ENCODE data around the gene PCNX1.

PCNX1 gene

GRCh38 chr14:70905301-70905700 is 2.0 kb upstream of the PCNX1 start:
- H3K4me3 ChIP-seq, result no peak overlapping the region
- H3K9me3 ChIP-seq (ENCODE audit: low read depth, low read length), result no peaks in the 10 kb centered on the region
- H3K27ac ChIP-seq, result no peak overlapping the region

GRCh38 chr14:70906793-70907175 is 475 bp upstream of the PCNX1 start:
- DNase-seq (ENCODE audit: low read depth, low spot score), result no peak

More at GRCh38 chr14:70905301-70905700, 2.0 kb upstream of the PCNX1 start:
- no peak overlapping the region for H3K9ac ChIP-seq (ENCODE audit: insufficient read length)
- H3K36me3 ChIP-seq (ENCODE audit: insufficient read depth, low read length), result no peaks in the 10 kb centered on the region
- no peak for DNase-seq (ENCODE audit: low read depth, low spot score)
- TF ChIP-seq EZH2 (IDR thresholded peaks at IDR 0.05), result no peak

GRCh38 chr14:70907996-70908934 is 1.0 kb downstream of the PCNX1 start:
- Histone ChIP-seq H3K36me3 (ENCODE audit: insufficient read depth, low read length) (no peaks in the 10 kb centered on the region), H3K9ac (ENCODE audit: insufficient read length) (peak overlapping the region; percentile 91), H3K27ac (peak overlapping the region; percentile 52; the same call in 1 of the 2 replicates), H3K4me3 (peak overlapping the region; percentile 98), H3K9me3 (ENCODE audit: low read depth, low read length) (no peaks in the 10 kb centered on the region)
- TF ChIP-seq EZH2 (IDR thresholded peaks at IDR 0.05) (no peak), FOXP2 (optimal IDR thresholded peaks at IDR 0.05; ENCODE audit: control extremely low read depth, extremely low read length, insufficient read depth) (no peak), POLR2AphosphoS5 (IDR thresholded peaks at IDR 0.05; ENCODE audit: borderline replicate concordance, low read depth, low read length) (no peak)
- no peak for DNase-seq (ENCODE audit: low read depth, low spot score)

More at GRCh38 chr14:70906793-70907175, 475 bp upstream of the PCNX1 start:
- TF ChIP-seq EZH2 (IDR thresholded peaks at IDR 0.05) (no peak), POLR2AphosphoS5 (IDR thresholded peaks at IDR 0.05; ENCODE audit: borderline replicate concordance, low read depth, low read length) (no peak), FOXP2 (optimal IDR thresholded peaks at IDR 0.05; ENCODE audit: control extremely low read depth, extremely low read length, insufficient read depth) (no peak)
- H3K9ac ChIP-seq (ENCODE audit: insufficient read length), result peak overlapping the region; percentile 82
- H3K9me3 ChIP-seq (ENCODE audit: low read depth, low read length), result no peaks in the 10 kb centered on the region
- peak overlapping the region; percentile 98 for H3K4me3 ChIP-seq
- peak overlapping the region; percentile 68; the same call in 1 of the 2 replicates for H3K27ac ChIP-seq
- no peaks in the 10 kb centered on the region for H3K36me3 ChIP-seq (ENCODE audit: insufficient read depth, low read length)

GRCh38 chr14:70908935-70909641 is 1.8 kb downstream of the PCNX1 start:
- DNase-seq (ENCODE audit: low read depth, low spot score), result no peak
- TF ChIP-seq POLR2AphosphoS5 (IDR thresholded peaks at IDR 0.05; ENCODE audit: borderline replicate concordance, low read depth, low read length) (no peak), FOXP2 (optimal IDR thresholded peaks at IDR 0.05; ENCODE audit: control extremely low read depth, extremely low read length, insufficient read depth) (no peak), EZH2 (IDR thresholded peaks at IDR 0.05) (no peak)

GRCh38 chr14:70909733-70910614 is 2.7 kb downstream of the PCNX1 start:
- H3K9me3 ChIP-seq (ENCODE audit: low read depth, low read length), result no peaks in the 10 kb centered on the region
- no peaks in the 10 kb centered on the region for H3K36me3 ChIP-seq (ENCODE audit: insufficient read depth, low read length)
- peak overlapping the region; percentile 91 for H3K9ac ChIP-seq (ENCODE audit: insufficient read length)
- peak overlapping the region; percentile 98 for H3K4me3 ChIP-seq
- TF ChIP-seq FOXP2 (optimal IDR thresholded peaks at IDR 0.05; ENCODE audit: control extremely low read depth, extremely low read length, insufficient read depth), result no peak
- no peak for TF ChIP-seq EZH2 (IDR thresholded peaks at IDR 0.05)
- TF ChIP-seq POLR2AphosphoS5 (IDR thresholded peaks at IDR 0.05; ENCODE audit: borderline replicate concordance, low read depth, low read length), result no peak
- peak overlapping the region; percentile 47; the same call in 1 of the 2 replicates for H3K27ac ChIP-seq
- DNase-seq (ENCODE audit: low read depth, low spot score), result no peak

More at GRCh38 chr14:70908935-70909641, 1.8 kb downstream of the PCNX1 start:
- Histone ChIP-seq H3K9ac (ENCODE audit: insufficient read length) (peak overlapping the region; percentile 91), H3K4me3 (peak overlapping the region; percentile 98), H3K9me3 (ENCODE audit: low read depth, low read length) (no peaks in the 10 kb centered on the region), H3K36me3 (ENCODE audit: insufficient read depth, low read length) (no peaks in the 10 kb centered on the region), H3K27ac (peak overlapping the region; percentile 52; the same call in 1 of the 2 replicates)

GRCh38 chr14:70915415-70915814 is 8.2 kb downstream of the PCNX1 start:
- H3K27ac ChIP-seq, result peak overlapping the region; percentile 77; the same call in 1 of the 2 replicates
- no peak for TF ChIP-seq FOXP2 (optimal IDR thresholded peaks at IDR 0.05; ENCODE audit: control extremely low read depth, extremely low read length, insufficient read depth)
- no peak for TF ChIP-seq POLR2AphosphoS5 (IDR thresholded peaks at IDR 0.05; ENCODE audit: borderline replicate concordance, low read depth, low read length)
- TF ChIP-seq EZH2 (IDR thresholded peaks at IDR 0.05), result no peak
- no peak overlapping the region for H3K9ac ChIP-seq (ENCODE audit: insufficient read length)
- H3K4me3 ChIP-seq, result no peak overlapping the region
- DNase-seq (ENCODE audit: low read depth, low spot score), result no peak
- 0 out of 2 replicates have a peak, but pooled peaks cover 6% of the 10 kb centered on the region for H3K36me3 ChIP-seq (ENCODE audit: insufficient read depth, low read length)
- H3K9me3 ChIP-seq (ENCODE audit: low read depth, low read length), result no peaks in the 10 kb centered on the region

- Histone ChIP-seq H3K9me3 (ENCODE audit: low read depth, low read length) (no peaks in the 10 kb centered on the region), H3K9ac (ENCODE audit: insufficient read length) (no peak overlapping the region), H3K4me3 (peak overlapping the region; percentile 57), H3K27ac (peak overlapping the region; percentile 77), H3K36me3 (ENCODE audit: insufficient read depth, low read length) (0 out of 2 replicates have a peak, but pooled peaks cover 6% of the 10 kb centered on the region)
- no peak for DNase-seq (ENCODE audit: low read depth, low spot score)
- TF ChIP-seq EZH2 (IDR thresholded peaks at IDR 0.05), result no peak
- no peak for TF ChIP-seq POLR2AphosphoS5 (IDR thresholded peaks at IDR 0.05; ENCODE audit: borderline replicate concordance, low read depth, low read length)
- TF ChIP-seq FOXP2 (optimal IDR thresholded peaks at IDR 0.05; ENCODE audit: control extremely low read depth, extremely low read length, insufficient read depth), result no peak
These were observed 9.0 kb downstream of the PCNX1 start for GRCh38 chr14:70916300-70916699.

Measured in SK-N-MC (cell line).